Hematopoietic multipotent progenitor cell treated with erythropoietin and hydrocortisone succinate and interleukin-3 and kit ligand, for 15 days (in vitro differentiated cells): Measurements from ENCODE around the gene GRIN2A.
"Not testable (repeated sequence)": the region's sequence is repeated elsewhere in the genome, so short reads cannot be mapped to it uniquely, and the experiment has no call there.

Experiments used
- DNase-seq: peaks from one replicate; pipeline ENCODE4 v3.0.0-alpha.2; 2015; ENCODE audit warnings: low spot score

The GRIN2A gene

GRCh38 chr16:9911989-9912388, 270.2 kb downstream of the GRIN2A start:
- DNase-seq = no peak

GRCh38 chr16:9911231-9911630, 271.0 kb downstream of the GRIN2A start:
- no peak for DNase-seq

GRCh38 chr16:9909072-9909825, 273.0 kb downstream of the GRIN2A start:
- DNase-seq = no peak

- no peak for DNase-seq
Measured at GRCh38 chr16:9908613-9909012, 273.6 kb downstream of the GRIN2A start.

- DNase-seq = no peak
Measured at GRCh38 chr16:9907752-9908151, 274.5 kb downstream of the GRIN2A start.

GRCh38 chr16:9906218-9906617, 276.0 kb downstream of the GRIN2A start:
- no peak for DNase-seq

- no peak for DNase-seq
Measured at GRCh38 chr16:9904526-9904925, 277.7 kb downstream of the GRIN2A start.

GRCh38 chr16:9900576-9900975, 281.7 kb downstream of the GRIN2A start:
- no peak for DNase-seq

- DNase-seq = no peak
Measured at GRCh38 chr16:9898555-9898954, 283.7 kb downstream of the GRIN2A start.

- DNase-seq = no peak
Measured at GRCh38 chr16:9898124-9898523, 284.1 kb downstream of the GRIN2A start.

- DNase-seq = no peak
Measured at GRCh38 chr16:9895817-9896216, 286.4 kb downstream of the GRIN2A start.

- no peak for DNase-seq
Measured at GRCh38 chr16:9885876-9886275, 296.4 kb downstream of the GRIN2A start.

- no peak for DNase-seq
Measured at GRCh38 chr16:9885467-9885866, 296.8 kb downstream of the GRIN2A start.

GRCh38 chr16:9875981-9876380, 306.2 kb downstream of the GRIN2A start:
- DNase-seq = not testable (repeated sequence)

GRCh38 chr16:9874219-9874618, 308.0 kb downstream of the GRIN2A start:
- no peak for DNase-seq

GRCh38 chr16:9870962-9871361, 311.3 kb downstream of the GRIN2A start:
- DNase-seq = no peak

- no peak for DNase-seq
Measured at GRCh38 chr16:9869776-9870175, 312.5 kb downstream of the GRIN2A start.

GRCh38 chr16:9868606-9869149, 313.6 kb downstream of the GRIN2A start:
- no peak for DNase-seq

GRCh38 chr16:9867176-9867575, 315.1 kb downstream of the GRIN2A start:
- DNase-seq = no peak

- DNase-seq = no peak
Measured at GRCh38 chr16:9864461-9864860, 317.8 kb downstream of the GRIN2A start.

- no peak for DNase-seq
Measured at GRCh38 chr16:9862327-9862726, 319.9 kb downstream of the GRIN2A start.

- no peak for DNase-seq
Measured at GRCh38 chr16:9860876-9861275, 321.4 kb downstream of the GRIN2A start.

GRCh38 chr16:9859701-9860327, 322.4 kb downstream of the GRIN2A start:
- DNase-seq = no peak

GRCh38 chr16:9854675-9855074, 327.6 kb downstream of the GRIN2A start:
- DNase-seq = no peak
